NOMO-1 treated with DMSO at 0.1 percent for 48 hours (cell line): ENCODE measurements around the gene DPEP3.
"Not testable (repeated sequence)": the region's sequence is repeated elsewhere in the genome, so short reads cannot be mapped to it uniquely, and the experiment has no call there.

ENCODE experiments used
- DNase-seq: peaks from one replicate; lab custom pipeline; 2025; ENCODE audit not compliant: unreplicated experiment; lab: John Stamatoyannopoulos, UW

The DPEP3 gene

DNA sequence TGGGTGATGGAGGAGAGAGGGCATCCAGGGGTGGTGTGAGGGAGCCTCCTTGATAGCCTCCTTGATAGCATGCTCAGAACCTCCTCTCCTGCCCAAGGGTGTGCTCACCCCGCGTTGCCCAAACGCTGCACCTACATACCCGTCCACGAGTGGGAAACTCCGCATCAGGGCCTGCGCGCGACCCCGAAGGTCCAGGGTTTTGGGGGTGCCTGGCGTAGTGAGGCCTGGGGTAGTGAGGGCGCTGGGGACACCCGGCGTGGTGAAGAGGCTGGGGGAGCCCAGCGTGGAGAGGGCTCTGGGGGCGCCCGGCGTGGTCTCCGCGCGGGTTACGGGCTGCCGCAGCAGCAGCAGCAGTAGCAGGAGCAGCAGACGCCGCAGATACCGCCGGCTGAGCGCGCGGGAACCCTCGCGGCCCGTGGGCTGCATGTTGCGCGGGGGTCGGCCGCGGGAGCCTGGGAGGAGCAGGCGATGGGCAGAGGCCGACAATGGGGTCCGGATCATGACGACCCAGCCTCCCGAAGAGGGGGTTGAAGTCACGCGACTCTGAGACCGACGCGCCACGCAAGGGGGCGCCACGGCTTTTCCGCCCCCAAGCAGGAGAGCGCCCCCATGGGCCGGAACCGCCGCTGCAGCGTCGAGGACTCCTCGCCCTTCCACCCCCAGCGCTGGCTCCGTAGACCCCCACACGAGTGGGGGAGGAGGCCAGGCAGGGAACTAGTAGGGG is at the start of gene DPEP3:
Gene DPEP3 (minus strand): TSS at position 545 of the 724 bp plus-strand sequence. CDS start 119 bp downstream, at position 426.
- peak; percentile 17 for DNase-seq

DNA sequence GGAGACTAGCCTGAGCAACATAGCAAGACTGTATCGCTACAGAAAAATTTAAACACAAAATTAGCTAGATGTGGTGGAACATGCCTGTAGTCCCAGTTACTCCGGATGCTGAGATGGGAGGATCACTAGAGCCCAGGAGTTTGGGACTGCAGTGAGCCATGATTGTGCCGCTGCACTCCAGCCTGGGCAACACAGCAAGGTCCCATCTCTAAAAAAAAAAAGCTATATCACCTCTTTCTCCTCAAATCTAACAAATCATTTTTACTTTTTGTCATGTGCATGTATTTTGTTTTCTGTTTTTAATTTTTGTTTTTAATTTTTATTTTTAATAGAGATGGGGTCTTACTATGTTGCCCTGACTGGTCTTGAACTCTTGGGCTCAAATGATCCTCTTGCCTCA is 48.7 kb upstream of the DPEP3 start:
- DNase-seq = no peak

GRCh38 chr16:68022728-68023537 is 42.6 kb upstream of the DPEP3 start, which contains the start of the genes DDX28 and DUS2:
DDX28 (minus strand) TSS chr16:68023232; CDS start chr16:68023202, 30 bp downstream.
DUS2 (plus strand) TSS chr16:68023284; CDS start chr16:68038024, 14,740 bp downstream.
- peak; percentile 85 for DNase-seq

- DNase-seq = no peak
These were observed 42.0 kb upstream of the DPEP3 start for GRCh38 chr16:68022278-68022727.

- no peak for DNase-seq
These were observed 41.2 kb upstream of the DPEP3 start for GRCh38 chr16:68021490-68021889.

GRCh38 chr16:68019167-68019680 is 38.9 kb upstream of the DPEP3 start:
- no peak for DNase-seq

DNA sequence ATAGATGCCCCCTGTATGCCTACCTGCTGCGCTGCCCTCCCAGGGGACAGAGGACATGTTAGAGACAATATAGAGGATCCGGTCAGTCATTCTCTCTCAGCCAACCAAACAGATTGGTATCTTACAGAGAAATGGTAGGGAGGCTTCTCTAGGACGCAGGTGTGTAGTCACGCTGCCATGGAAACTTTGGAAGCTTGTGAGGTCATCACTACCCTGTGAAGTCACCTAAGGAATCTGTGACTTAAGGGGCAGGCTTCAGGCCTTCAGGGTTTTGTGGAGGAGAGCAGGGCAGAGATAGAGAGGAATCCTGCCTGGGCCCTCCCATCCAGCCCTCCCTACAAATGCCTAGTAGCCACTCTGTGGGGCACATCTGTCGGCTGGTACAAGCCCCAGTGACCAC is 35.4 kb upstream of the DPEP3 start, which contains the start of gene DPEP2NB:
Gene DPEP2NB (minus strand): TSS at position 231 of the 400 bp plus-strand sequence. CDS start 141 bp downstream, at position 90.
- DNase-seq = no peak

- peak; percentile 77 for DNase-seq
These were observed 33.1 kb upstream of the DPEP3 start for GRCh38 chr16:68013440-68013839.

GRCh38 chr16:68009872-68010271 is 29.6 kb upstream of the DPEP3 start:
- not testable (repeated sequence) for DNase-seq

- DNase-seq = no peak
These were observed 28.9 kb upstream of the DPEP3 start for GRCh38 chr16:68009157-68009735.

DNA sequence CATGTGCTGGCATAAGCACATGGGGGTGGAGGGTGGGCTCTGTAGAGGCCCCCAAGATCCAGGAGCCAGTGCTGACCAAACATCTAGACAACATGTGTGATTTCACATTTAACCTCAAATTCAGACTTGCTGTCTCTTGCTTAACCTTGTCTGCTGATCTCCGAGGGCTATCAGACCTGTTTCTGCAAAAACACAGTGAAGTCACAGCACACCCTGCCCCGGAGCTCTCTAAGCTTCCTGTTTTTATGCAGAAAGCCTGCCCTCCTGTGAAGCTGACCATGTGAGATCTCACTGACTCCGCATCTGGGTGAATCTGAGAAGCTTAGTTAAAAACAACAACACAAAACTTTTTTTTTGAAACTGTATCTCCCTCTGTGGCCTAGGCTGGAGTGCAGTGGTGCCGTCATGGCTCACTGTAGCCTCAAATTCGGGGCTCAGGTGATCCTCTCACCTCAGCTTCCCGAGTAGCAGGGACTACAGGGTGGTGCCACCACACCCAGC is 25.5 kb upstream of the DPEP3 start:
- peak; percentile 95 for DNase-seq

DNA sequence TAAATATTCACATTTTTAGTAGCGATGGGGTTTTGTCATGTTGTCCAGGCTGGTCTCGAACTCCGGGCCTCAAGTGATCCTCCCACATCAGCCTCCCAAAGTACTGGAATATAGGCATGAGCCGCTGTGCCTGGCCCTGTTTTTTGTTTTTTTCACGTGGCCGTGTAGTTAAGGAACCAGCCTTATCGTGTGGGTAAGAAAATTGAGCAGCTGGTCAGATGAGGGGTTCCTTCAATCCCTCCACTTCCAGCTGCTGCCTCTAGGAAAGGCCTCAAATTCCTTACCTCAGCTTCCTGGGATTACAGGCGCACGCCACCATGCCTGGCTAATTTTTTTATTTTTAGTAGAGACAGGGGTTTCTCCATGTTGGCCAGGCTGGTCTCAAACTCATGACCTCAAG is 24.9 kb upstream of the DPEP3 start:
- no peak for DNase-seq

GRCh38 chr16:68003031-68003430 is 22.7 kb upstream of the DPEP3 start:
- no peak for DNase-seq

- peak; percentile 17 for DNase-seq
These were observed 20.2 kb upstream of the DPEP3 start for GRCh38 chr16:68000450-68000849.

DNA sequence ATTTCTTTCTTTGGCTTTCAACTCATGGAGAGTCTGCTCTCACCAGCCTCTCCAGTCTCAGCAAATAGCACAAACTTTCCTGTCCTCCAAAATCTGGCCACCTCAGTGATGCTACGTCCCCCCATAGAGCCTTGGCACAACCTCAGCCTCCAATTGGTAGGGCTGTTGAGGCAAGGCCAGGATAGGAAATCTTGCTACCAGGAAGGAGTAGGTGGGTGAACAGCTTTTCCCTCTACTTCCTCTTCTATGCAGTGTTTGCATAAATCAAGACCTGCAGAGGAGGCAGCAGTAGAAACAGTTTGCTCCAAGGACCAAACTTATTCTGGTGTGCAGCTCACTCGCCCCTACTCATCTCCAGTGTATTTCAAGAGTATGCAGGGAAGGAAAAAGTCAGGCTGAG is 19.7 kb upstream of the DPEP3 start:
- peak; percentile 55 for DNase-seq

DNA sequence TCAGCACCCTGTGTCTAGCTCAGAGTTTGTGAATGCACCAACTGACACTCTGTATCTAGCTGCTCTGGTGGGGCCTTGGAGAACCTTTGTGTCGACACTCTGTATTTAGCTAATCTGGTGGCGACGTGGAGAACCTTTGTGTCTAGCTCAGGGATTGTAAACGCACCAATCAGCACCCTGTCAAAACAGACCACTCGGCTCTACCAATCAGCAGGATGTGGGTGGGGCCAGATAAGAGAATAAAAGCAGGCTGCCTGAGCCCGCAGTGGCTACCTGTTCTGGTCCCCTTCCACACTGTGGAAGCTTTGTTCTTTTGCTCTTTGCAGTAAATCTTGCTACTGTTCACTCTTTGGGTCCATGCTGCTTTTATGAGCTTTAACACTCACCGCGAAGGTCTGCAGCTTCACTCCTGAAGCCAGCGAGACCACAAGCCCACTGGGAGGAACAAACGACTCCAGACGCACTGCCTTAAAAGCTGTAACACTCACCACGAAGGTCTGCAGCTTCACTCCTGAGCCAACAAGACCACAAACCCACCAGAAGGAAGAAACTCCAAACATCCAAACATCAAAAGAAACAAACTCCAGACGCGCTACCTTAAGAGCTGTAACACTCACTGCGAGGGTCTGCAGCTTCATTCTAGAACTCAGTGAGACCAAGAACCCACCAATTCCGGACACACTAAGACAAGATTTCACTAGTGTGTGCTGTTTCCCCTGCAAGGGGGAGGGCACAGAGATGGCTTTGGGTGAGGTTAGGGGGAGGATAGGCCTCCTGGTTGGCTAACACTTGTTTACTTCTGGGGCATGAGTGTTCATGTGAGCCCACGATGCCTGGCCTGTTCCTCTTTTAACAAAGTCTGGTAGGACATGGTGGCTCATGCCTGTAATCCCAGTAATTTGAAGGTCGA is 18.7 kb upstream of the DPEP3 start, which contains the start of gene DPEP2:
Gene DPEP2 (minus strand): TSS at position 706 of the 910 bp plus-strand sequence. CDS start 6,272 bp downstream, outside the sequence.
- peak; percentile 89 for DNase-seq

- DNase-seq = not testable (repeated sequence)
These were observed 18.0 kb upstream of the DPEP3 start for GRCh38 chr16:67998231-67998778.

DNA sequence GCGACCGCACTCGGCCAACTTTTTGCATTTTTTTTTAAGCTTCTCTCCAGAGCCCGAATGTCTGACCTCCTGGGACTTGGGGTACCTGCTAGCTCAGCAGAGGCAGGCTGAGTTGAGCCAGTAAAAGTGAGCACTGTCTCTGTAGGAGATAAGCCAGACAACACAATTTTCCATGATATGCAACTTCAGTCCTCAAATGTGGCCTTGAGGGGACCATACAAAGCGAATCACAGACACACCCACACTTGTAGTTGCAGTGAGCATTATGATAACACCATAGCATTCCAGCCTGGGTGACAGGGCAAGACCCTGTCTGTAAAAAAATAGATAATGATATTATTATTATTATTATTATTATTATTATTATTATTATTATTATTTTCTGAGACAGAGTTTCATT is 16.4 kb upstream of the DPEP3 start:
- no peak for DNase-seq

- DNase-seq = peak; percentile 86
These were observed 15.1 kb upstream of the DPEP3 start for GRCh38 chr16:67995423-67995822.
